K562 (cell line): Measurements from ENCODE around the gene KIF9. TPM values are rescaled to one million over a fixed set of nuclear protein-coding genes. Genes with fewer than 3 reads are reported as not detected.

Experiments used
- ATAC-seq: fragments of 200-7000 bp; cut with Tn5 transposase; 3 replicates; pipeline ENCODE4 v1.9.1; 2020; ENCODE audit warnings: moderate library complexity
- BruUV-seq: library from RNA; stranded (reverse); fragments of 400-500 nt; replicated peaks from 2 replicates; lab custom pipeline; 2021; lab: Mats Ljungman, UMichigan
- CTCF ChIA-PET: fragments of 300-600 bp; formaldehyde crosslinking; extraction: SDS; loops from one replicate; lab custom pipeline; 2021; ENCODE audit warnings: low intra/inter-chr PET ratio; lab: Yijun Ruan, JAX
- POLR2A ChIA-PET: fragments of 300-600, 350-650 bp; sonication (Branson Sonifier 250); formaldehyde crosslinking; extraction: SDS; loops from one replicate; lab custom pipeline; 2021; ENCODE audit warnings: antibody characterized with exemption, inconsistent platforms; lab: Yijun Ruan, JAX
- DNase-seq, 4 experiments: peaks; one replicate each; pipeline versions ENCODE4 v3.0.0 to v3.0.0-alpha.2; 2011 to 2018; ENCODE audit warnings: low spot score in 3 of 4, mixed read lengths in 3 of 4; ENCODE audit errors: extremely low read depth in 1 of 4
- FAIRE-seq: peaks from 2 replicates; lab custom pipeline; 2011; peaks lifted over from hg19 to GRCh38; lab: Jason Lieb, UNC
- H2AFZ ChIP-seq: 2 replicates; pipeline ENCODE4 v1.6.0; 2011; ENCODE audit warnings: low read depth, low read length, control low read depth, inconsistent platforms
- H3K27ac ChIP-seq: fragments of 200-600 bp; 3 replicates; pipeline ENCODE4 v1.8.0; 2011; ENCODE audit warnings: low read depth, mild to moderate bottlenecking, control low read depth, inconsistent platforms, low read length, moderate library complexity, mixed read lengths; ENCODE audit errors: extremely low read depth
- H3K27me3 ChIP-seq, 2 experiments: fragments of 300-600 bp in 1 of 2; 2 replicates in 1 of 2; 3 replicates in 1 of 2; pipeline versions ENCODE4 v1.6.0 to v1.8.0; 2011; ENCODE audit warnings: inconsistent platforms in 2 of 2, low read length in 2 of 2, mild to moderate bottlenecking in 1 of 2, mixed read lengths in 1 of 2, moderate library complexity in 1 of 2; ENCODE audit not compliant: control insufficient read depth in 2 of 2, insufficient read depth in 2 of 2
- H3K36me3 ChIP-seq: fragments of 300-600 bp; 3 replicates; pipeline ENCODE4 v1.8.0; 2011; ENCODE audit warnings: mild to moderate bottlenecking, low read length, inconsistent platforms; ENCODE audit not compliant: control insufficient read depth, insufficient read depth
- H3K4me1 ChIP-seq, 2 experiments: fragments of 200-600 bp in 1 of 2; replicated peaks in 1 of 2; 2 replicates in 1 of 2; 3 replicates in 1 of 2; pipeline versions ENCODE4 v1.5.1 to v1.8.0; 2011; ENCODE audit warnings: inconsistent platforms in 2 of 2, low read length in 2 of 2, mild to moderate bottlenecking in 1 of 2, mixed read lengths in 1 of 2, moderate library complexity in 1 of 2; ENCODE audit not compliant: control insufficient read depth in 2 of 2, insufficient read depth in 2 of 2
- H3K4me2 ChIP-seq: 2 replicates; pipeline ENCODE4 v1.6.1; 2011; ENCODE audit warnings: low read length, control low read depth, inconsistent platforms, mixed read lengths; ENCODE audit not compliant: insufficient read depth
- H3K4me3 ChIP-seq: fragments of 200-600 bp; sonication (generic), shearing (Covaris generic); 2 replicates; pipeline ENCODE4 v1.5.1; 2016; ENCODE audit warnings: control low read depth, inconsistent platforms
- H3K79me2 ChIP-seq: fragments of 200-600 bp; 3 replicates; pipeline ENCODE4 v1.8.0; 2011; ENCODE audit warnings: low read length, inconsistent platforms; ENCODE audit not compliant: control insufficient read depth, insufficient read depth
- H3K9ac ChIP-seq, 2 experiments: 2 replicates each; pipeline versions ENCODE4 v1.6.0 to v1.6.1; 2011; ENCODE audit warnings: low read depth in 2 of 2, low read length in 2 of 2, control low read depth in 1 of 2, inconsistent platforms in 1 of 2, mild to moderate bottlenecking in 1 of 2, mixed read lengths in 1 of 2; ENCODE audit not compliant: insufficient read depth in 1 of 2
- H3K9me1 ChIP-seq: one replicate; pipeline ENCODE4 v1.6.0; 2011; ENCODE audit warnings: inconsistent platforms, mild to moderate bottlenecking, low read length, moderate library complexity; ENCODE audit not compliant: control insufficient read depth, insufficient read depth
- H3K9me3 ChIP-seq: replicated peaks from 2 replicates; pipeline ENCODE4 v1.5.1; 2011; ENCODE audit warnings: low read depth, low read length, inconsistent platforms; ENCODE audit not compliant: control insufficient read depth, insufficient read depth
- H4K20me1 ChIP-seq: replicated peaks from 2 replicates; pipeline ENCODE4 v1.6.1; 2011; ENCODE audit warnings: low read length, inconsistent platforms, mixed read lengths; ENCODE audit not compliant: control insufficient read depth, insufficient read depth
- EP400 ChIP-seq: fragments of 450-650 bp; IDR thresholded peaks from 2 replicates; pipeline ENCODE4 v1.6.1; 2017; ENCODE audit warnings: antibody characterized with exemption, mild to moderate bottlenecking, moderate library complexity
- SLC30A9 ChIP-seq: fragments of 250-450 bp; sonication (Bioruptor Pico); IDR thresholded peaks from 2 replicates; pipeline ENCODE4 v1.8.0; 2022; ENCODE audit warnings: mild to moderate bottlenecking, moderate library complexity
- SMC3 ChIP-seq: conservative IDR thresholded peaks from 2 replicates; pipeline ENCODE4 v1.6.1; 2011; ENCODE audit warnings: low read depth, low read length, improper control_type of control experiment; ENCODE audit not compliant: insufficient read depth
- WGBS: fragments of 100-300 bp; shearing (Covaris generic); methylation state at CpG from one replicate; pipeline ENCODE4 v1.1.6; 2016; ENCODE audit warnings: low coverage, mixed read lengths; ENCODE audit not compliant: insufficient coverage; ENCODE audit errors: missing lambda C conversion rate; 5-methylcytosine and 5-hydroxymethylcytosine counted together
- in situ Hi-C: fragments of 300-500 bp; cut with MboI; formaldehyde crosslinking; loops from 4 replicates; pipeline ENCODE4 v1.15.0; 2018; ENCODE audit warnings: inconsistent platforms, mixed read lengths
- intact Hi-C: fragments of 100-400 bp; cut with micrococcal nuclease; formaldehyde crosslinking; loops from 2 replicates; pipeline ENCODE4 v1.14.2; 2022
- polyA plus RNA-seq, 8 experiments: library from polyadenylated mRNA; depleted of rRNA in 4 of 8; stranded (reverse) in 5 of 8; unstranded in 3 of 8; fragments of >200 nt; fragmentation: Nextera tagmentation in 2 of 8; fragmentation: Illumina TruSeq in 1 of 8; extraction: Ambion mirVana in 2 of 8; extraction: Trizol in 1 of 8; gene quantifications; 2 replicates each; pipeline versions ENCODE4 v1.2.1 to v1.2.3, GENCODE V29; 2011 to 2014; ENCODE audit warnings: inconsistent platforms in 1 of 8, missing spikeins in 1 of 8
- total RNA-seq, 7 experiments: library from RNA; depleted of rRNA in 6 of 7; stranded (reverse); fragments of >200 nt in 6 of 7; fragmentation: Illumina TruSeq in 2 of 7; extraction: Trizol in 2 of 7; gene quantifications; 2 replicates each; pipeline versions ENCODE4 v1.2.1 to v1.2.3, GENCODE V29; 2011 to 2021; ENCODE audit warnings: low replicate concordance in 1 of 7
- TF ChIP-seq, protein P1 (sequence below): fragments of 450-650 bp; IDR thresholded peaks from 2 replicates; pipeline ENCODE4 v1.6.1; 2014; ENCODE audit warnings: low read depth, mild to moderate bottlenecking, moderate library complexity, borderline replicate concordance
- TF ChIP-seq, protein P2 (sequence below): fragments of 450-650 bp; IDR thresholded peaks from 2 replicates; pipeline ENCODE4 v1.6.1; 2017; ENCODE audit warnings: antibody characterized with exemption
- TF ChIP-seq, protein P3 (sequence below): sonication (generic); formaldehyde crosslinking; IDR thresholded peaks from 2 replicates; pipeline ENCODE4 v1.9.0; 2022; ENCODE audit warnings: mild to moderate bottlenecking, missing genetic modification reagents
- TF ChIP-seq, protein P4 (sequence below), 2 experiments: fragments of 450-650 bp in 1 of 2; IDR thresholded peaks; 2 replicates each; pipeline ENCODE4 v1.6.1; 2011 to 2017; ENCODE audit warnings: low read depth in 2 of 2, antibody characterized with exemption in 1 of 2, borderline replicate concordance in 1 of 2, low read length in 1 of 2, mild to moderate bottlenecking in 1 of 2, mixed read lengths in 1 of 2; ENCODE audit not compliant: control insufficient read depth in 1 of 2

KIF9 gene
- total and polyA plus RNA-seq, 9 of the 15 experiments (the other 6 are each of a cell fraction or from before 2014, with no cell fraction given) = 16.9 to 56.9 (median 25.0) TPM

DNA sequence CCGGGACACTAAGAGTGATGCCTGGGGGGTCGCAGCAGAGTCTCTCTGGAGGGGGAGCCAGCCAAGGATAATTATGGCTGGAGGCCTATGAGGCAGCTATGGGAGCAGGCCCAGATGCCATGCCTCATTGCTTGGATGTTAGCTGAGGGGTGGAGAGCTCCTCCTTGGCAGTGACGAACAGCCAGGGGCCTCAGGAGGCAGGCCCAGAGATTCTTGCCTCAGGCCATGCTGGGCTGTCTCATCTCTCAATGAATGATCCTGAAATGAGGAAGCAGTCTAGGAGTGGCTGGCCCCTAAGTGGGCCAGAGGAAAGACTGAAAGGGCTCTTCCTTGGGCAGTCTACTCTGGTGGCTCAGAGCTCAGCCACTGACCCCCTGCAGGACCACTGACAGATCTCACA, 21.3 kb downstream of the KIF9 start:
- no peak for FAIRE-seq
- Histone ChIP-seq H3K9ac (no peak overlapping the region), H4K20me1 (no peaks in the 10 kb centered on the region), H3K9me3 (no peaks in the 10 kb centered on the region), H3K79me2 (no peaks in the 10 kb centered on the region), H3K27ac (no peak overlapping the region), H3K36me3 (no peaks in the 10 kb centered on the region), H3K4me3 (no peak overlapping the region), H3K27me3 (no peaks in the 10 kb centered on the region), H3K9me1 (no peaks in the 10 kb centered on the region), H2AFZ (no peak overlapping the region), H3K4me2 (no peak overlapping the region), H3K4me1 (peaks cover under 1 to 3% of the 10 kb centered on the region in 2 experiments; a peak in 1 of 5 replicates)
- no TSS peak for BruUV-seq
- WGBS = 27% methylated on average over 3 of the region's 3 CpGs
- DNase-seq = no peak
- CTCF ChIA-PET = no interaction called here
- POLR2A ChIA-PET = interaction anchor here (0.7 to 1.4 kb wide), 3 partner anchors 11 to 32 kb away, joined by 3 to 5 read pairs (median 3); no protein-coding TSS in a partner anchor
- intact Hi-C loops (no loop called here), in situ Hi-C loops (no loop called here)
- ATAC-seq = peak; percentile 25
- no peak for TF ChIP-seq SLC30A9 (CRISPR knock-in tag)
- no peak for TF ChIP-seq EP400

DNA sequence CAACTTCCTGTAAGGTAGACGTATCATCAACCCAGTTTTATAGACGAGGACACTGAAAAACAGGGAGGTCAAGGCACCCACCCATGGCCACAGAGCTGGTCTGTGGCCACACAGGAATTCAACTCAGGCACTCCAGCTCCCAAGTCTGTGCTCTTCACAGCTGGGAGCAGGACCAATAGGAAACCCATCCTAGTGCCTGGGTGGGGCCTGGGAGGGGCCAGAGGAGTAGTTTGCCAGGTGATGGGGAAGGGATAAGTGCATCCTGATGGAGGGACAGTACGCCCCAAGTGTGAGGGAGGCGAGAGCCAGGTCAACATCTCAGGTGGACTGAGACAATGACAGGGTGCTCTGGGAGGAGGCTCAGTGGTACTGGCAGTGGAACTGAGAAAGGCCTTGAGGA, 22.0 kb downstream of the KIF9 start:
- H3K4me1 ChIP-seq = peaks cover 0 to 2% of the 10 kb centered on the region in 2 experiments; a peak in 1 of 5 replicates
- H3K9me3 ChIP-seq = no peaks in the 10 kb centered on the region
- CTCF ChIA-PET = no interaction called here
- DNase-seq = no peak
- no peaks in the 10 kb centered on the region for H3K27me3 ChIP-seq
- H3K79me2 ChIP-seq = no peaks in the 10 kb centered on the region
- FAIRE-seq = no peak
- no peak overlapping the region for H3K4me3 ChIP-seq
- in situ Hi-C loops = no loop called here
- ATAC-seq = no peak
- no peak overlapping the region for H2AFZ ChIP-seq
- WGBS = 32% methylated on average over 4 of the region's 4 CpGs
- H3K4me2 ChIP-seq = no peak overlapping the region
- no TSS peak for BruUV-seq
- no peak overlapping the region for H3K9ac ChIP-seq
- POLR2A ChIA-PET = interaction anchor here (0.7 kb wide), 1 partner anchor 31 kb away, joined by 3 read pairs; no protein-coding TSS in a partner anchor
- intact Hi-C loops = no loop called here
- no peaks in the 10 kb centered on the region for H3K9me1 ChIP-seq
- H3K36me3 ChIP-seq = no peaks in the 10 kb centered on the region
- no peak overlapping the region for H3K27ac ChIP-seq
- H4K20me1 ChIP-seq = no peaks in the 10 kb centered on the region
- TF ChIP-seq, protein P1, sequence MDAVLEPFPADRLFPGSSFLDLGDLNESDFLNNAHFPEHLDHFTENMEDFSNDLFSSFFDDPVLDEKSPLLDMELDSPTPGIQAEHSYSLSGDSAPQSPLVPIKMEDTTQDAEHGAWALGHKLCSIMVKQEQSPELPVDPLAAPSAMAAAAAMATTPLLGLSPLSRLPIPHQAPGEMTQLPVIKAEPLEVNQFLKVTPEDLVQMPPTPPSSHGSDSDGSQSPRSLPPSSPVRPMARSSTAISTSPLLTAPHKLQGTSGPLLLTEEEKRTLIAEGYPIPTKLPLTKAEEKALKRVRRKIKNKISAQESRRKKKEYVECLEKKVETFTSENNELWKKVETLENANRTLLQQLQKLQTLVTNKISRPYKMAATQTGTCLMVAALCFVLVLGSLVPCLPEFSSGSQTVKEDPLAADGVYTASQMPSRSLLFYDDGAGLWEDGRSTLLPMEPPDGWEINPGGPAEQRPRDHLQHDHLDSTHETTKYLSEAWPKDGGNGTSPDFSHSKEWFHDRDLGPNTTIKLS = no peak
- no peak for TF ChIP-seq SMC3
- TF ChIP-seq, protein P2, sequence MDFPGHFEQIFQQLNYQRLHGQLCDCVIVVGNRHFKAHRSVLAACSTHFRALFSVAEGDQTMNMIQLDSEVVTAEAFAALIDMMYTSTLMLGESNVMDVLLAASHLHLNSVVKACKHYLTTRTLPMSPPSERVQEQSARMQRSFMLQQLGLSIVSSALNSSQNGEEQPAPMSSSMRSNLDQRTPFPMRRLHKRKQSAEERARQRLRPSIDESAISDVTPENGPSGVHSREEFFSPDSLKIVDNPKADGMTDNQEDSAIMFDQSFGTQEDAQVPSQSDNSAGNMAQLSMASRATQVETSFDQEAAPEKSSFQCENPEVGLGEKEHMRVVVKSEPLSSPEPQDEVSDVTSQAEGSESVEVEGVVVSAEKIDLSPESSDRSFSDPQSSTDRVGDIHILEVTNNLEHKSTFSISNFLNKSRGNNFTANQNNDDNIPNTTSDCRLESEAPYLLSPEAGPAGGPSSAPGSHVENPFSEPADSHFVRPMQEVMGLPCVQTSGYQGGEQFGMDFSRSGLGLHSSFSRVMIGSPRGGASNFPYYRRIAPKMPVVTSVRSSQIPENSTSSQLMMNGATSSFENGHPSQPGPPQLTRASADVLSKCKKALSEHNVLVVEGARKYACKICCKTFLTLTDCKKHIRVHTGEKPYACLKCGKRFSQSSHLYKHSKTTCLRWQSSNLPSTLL = no peak
- TF ChIP-seq, protein P3, sequence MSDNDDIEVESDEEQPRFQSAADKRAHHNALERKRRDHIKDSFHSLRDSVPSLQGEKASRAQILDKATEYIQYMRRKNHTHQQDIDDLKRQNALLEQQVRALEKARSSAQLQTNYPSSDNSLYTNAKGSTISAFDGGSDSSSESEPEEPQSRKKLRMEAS (CRISPR knock-in tag) = no peak
- TF ChIP-seq, protein P4, sequence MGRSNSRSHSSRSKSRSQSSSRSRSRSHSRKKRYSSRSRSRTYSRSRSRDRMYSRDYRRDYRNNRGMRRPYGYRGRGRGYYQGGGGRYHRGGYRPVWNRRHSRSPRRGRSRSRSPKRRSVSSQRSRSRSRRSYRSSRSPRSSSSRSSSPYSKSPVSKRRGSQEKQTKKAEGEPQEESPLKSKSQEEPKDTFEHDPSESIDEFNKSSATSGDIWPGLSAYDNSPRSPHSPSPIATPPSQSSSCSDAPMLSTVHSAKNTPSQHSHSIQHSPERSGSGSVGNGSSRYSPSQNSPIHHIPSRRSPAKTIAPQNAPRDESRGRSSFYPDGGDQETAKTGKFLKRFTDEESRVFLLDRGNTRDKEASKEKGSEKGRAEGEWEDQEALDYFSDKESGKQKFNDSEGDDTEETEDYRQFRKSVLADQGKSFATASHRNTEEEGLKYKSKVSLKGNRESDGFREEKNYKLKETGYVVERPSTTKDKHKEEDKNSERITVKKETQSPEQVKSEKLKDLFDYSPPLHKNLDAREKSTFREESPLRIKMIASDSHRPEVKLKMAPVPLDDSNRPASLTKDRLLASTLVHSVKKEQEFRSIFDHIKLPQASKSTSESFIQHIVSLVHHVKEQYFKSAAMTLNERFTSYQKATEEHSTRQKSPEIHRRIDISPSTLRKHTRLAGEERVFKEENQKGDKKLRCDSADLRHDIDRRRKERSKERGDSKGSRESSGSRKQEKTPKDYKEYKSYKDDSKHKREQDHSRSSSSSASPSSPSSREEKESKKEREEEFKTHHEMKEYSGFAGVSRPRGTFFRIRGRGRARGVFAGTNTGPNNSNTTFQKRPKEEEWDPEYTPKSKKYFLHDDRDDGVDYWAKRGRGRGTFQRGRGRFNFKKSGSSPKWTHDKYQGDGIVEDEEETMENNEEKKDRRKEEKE (IDR thresholded peaks at IDR 0.05; ENCODE audit: borderline replicate concordance in 1 of 2, control insufficient read depth in 1 of 2, low read depth in 2 of 2, low read length in 1 of 2) = no peak
